Measurements from ENCODE around the gene LCN6.
A peak's percentile ranks its signal among the peaks of the same experiment; 100 is the strongest.

The LCN6 gene

DNA sequence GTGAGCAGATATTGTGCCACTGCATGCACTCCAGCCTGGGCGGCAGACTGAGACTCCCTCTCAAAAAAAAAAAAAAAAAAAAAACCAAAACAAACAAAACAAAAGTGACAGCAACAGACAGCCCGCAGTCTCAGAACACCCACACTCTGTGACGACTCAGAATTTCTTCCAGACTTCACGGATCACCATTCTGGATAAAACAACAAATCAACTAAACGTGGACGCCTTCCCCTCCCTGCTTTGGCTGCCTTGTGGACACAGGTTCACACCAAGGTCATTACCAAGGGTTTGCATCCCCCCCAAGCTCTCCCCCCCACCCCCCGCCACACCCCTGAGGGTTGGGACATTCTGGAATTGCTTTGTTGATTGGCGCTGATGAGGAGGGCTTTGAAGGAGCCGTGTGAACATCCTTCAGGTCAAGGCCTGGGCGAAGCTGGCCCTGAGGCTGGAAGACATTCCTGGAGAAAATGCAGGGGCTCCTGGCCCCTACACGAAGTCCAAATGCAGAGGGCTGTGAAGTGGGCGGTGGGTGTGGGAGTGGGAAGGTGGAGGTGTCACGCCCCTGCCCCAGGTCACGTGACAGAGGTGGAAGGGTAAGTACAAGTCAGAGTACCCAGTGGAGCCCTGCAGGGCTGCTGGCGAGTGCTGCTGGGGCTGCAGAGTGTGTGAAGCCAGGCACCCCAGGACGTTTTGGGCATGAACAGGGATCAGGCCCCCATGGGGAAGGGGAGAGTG is 15.7 kb downstream of the LCN6 start:
- no peak for DNase-seq (ENCODE audit: insufficient read length, low spot score)
- TF ChIP-seq, protein P1, sequence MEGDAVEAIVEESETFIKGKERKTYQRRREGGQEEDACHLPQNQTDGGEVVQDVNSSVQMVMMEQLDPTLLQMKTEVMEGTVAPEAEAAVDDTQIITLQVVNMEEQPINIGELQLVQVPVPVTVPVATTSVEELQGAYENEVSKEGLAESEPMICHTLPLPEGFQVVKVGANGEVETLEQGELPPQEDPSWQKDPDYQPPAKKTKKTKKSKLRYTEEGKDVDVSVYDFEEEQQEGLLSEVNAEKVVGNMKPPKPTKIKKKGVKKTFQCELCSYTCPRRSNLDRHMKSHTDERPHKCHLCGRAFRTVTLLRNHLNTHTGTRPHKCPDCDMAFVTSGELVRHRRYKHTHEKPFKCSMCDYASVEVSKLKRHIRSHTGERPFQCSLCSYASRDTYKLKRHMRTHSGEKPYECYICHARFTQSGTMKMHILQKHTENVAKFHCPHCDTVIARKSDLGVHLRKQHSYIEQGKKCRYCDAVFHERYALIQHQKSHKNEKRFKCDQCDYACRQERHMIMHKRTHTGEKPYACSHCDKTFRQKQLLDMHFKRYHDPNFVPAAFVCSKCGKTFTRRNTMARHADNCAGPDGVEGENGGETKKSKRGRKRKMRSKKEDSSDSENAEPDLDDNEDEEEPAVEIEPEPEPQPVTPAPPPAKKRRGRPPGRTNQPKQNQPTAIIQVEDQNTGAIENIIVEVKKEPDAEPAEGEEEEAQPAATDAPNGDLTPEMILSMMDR (IDR thresholded peaks at IDR 0.05; ENCODE audit: insufficient read depth, missing control alignments), result no peak
- FAIRE-seq, result no peak

DNA sequence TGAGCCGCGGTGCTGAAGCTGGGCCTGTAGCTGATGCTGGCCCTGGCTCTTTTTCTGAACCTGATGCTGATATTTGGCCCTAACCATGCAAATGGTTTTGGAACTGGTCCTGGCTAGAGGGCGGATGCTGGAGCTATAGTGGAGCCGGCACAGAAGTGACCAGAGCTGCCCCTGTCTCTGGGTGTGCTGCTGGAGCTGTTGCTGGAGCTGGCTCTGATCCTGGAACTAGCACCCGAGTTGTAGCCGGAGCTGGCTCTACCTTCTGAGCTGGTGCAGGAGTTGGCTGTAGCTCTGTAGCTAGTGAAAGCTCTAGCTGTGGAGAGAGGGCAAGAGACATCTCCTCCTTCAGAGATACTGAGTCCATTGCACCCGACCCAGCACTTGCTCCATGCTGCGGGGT is 18.4 kb downstream of the LCN6 start:
- no peak for DNase-seq (ENCODE audit: insufficient read length, low spot score)
- TF ChIP-seq, protein P1 (IDR thresholded peaks at IDR 0.05; ENCODE audit: insufficient read depth, missing control alignments), result no peak

DNA sequence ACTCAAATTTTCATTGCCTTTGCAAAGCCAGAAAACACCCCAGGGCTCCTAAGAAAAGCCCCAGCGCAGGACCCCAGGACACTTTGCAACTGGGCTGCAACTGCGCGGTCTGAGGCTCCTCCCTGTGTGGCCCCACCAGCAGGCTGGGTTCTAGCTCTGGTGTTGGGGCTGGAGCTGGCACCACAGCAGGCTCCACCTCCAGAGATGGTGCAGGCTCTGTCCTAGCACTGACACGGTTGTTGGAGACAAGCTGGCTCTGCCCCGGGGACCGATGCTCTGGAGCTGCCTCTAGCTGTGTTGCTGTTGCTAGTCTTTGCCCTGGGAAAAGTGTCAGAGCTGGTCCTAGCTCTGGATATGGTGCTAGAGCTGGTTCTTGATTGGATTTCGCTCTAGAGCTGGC is 19.2 kb downstream of the LCN6 start:
- TF ChIP-seq, protein P1 (IDR thresholded peaks at IDR 0.05; ENCODE audit: insufficient read depth, missing control alignments), result no peak
- FAIRE-seq (no peak), DNase-seq (ENCODE audit: insufficient read length, low spot score) (no peak)

More for the DNA sequence above, 18.4 kb downstream of the LCN6 start:
- FAIRE-seq, result no peak

DNA sequence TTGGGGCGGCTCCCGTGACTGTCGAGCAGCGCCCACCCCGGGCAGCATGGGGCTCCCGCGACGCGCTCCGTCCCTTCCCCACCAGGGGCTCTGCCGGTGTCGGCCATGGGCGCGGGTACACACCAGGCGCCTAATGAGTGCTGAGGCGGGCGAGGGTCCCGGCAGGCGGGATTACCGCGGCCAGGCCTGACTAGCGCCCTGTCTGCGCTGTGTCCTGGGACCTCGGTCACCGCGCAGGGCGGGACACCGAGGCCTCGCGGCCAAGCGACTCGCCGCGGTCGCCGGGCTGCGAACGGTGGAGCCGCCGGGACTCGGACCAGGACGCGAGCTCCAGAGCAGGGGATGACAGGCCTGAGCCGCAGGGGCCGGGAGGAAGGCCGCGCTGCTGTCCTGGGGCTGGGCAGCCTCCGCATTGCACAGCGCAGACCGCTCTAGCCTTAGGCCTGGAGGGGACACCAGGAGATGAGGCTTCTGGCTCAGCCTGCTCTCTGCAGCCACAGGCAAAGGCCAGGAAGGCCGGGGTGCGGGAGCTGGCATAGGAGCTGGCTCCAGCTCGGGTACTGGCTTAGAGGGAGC is 19.7 kb downstream of the LCN6 start:
- TF ChIP-seq, protein P1 (IDR thresholded peaks at IDR 0.05; ENCODE audit: insufficient read depth, missing control alignments), result no peak
- DNase-seq (ENCODE audit: insufficient read length, low spot score) (no peak), FAIRE-seq (no peak)

DNA sequence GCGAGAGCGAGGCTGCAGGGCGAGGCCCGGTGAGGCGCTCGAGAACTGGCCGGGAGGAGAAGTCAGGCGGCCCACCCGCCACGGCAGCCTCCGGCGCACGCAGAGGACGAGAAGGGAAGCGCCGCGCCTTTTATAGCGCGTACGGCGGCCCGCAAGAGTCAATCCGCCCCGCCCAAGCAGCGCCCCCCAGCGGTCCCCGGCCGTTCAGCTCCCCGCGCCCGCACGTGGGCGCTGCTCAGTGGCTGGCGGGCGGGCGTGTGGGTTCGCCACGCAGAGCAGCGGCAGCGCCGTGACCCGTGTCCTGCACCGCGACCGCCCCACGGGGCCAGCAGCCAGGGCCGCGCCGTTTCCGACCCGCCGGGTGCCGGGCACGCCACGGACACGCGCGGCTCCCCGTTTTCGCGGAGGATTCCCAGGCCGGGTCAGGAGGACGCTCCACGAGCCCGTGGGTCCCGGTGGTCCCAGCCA is 20.2 kb downstream of the LCN6 start:
- DNase-seq (ENCODE audit: insufficient read length, low spot score), result peak; percentile 95
- TF ChIP-seq, protein P1 (IDR thresholded peaks at IDR 0.05; ENCODE audit: insufficient read depth, missing control alignments), result peak; percentile 77
- no peak for FAIRE-seq

DNA sequence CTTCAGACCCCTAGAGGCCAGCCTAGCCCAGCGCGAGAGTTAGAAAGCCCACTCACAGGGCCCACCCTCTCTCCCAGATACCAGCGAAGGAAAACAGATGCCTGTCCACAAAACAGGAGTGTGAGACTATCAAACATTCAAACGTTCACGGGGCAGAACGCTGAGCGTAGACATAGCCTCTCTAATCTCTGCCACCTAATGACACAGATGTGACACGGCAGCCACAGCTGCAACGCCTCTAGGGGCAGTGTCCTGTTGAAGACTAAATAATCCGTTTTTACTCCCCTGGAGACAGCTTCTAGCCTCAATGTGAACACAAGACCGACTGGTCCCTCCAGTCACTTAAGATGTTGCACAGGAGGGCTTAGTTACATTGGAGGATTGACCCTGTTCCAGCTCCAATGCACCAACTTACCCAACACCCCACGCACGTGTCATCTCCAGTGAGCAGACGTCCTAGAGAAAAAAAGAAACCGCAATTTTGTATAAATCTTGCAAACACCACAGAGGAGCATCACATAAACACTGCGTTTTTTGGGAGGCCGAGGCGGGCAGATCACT is 21.6 kb downstream of the LCN6 start:
- TF ChIP-seq, protein P1 (IDR thresholded peaks at IDR 0.05; ENCODE audit: insufficient read depth, missing control alignments), result peak; percentile 25
- DNase-seq (ENCODE audit: insufficient read length, low spot score) (no peak), FAIRE-seq (no peak)

DNA sequence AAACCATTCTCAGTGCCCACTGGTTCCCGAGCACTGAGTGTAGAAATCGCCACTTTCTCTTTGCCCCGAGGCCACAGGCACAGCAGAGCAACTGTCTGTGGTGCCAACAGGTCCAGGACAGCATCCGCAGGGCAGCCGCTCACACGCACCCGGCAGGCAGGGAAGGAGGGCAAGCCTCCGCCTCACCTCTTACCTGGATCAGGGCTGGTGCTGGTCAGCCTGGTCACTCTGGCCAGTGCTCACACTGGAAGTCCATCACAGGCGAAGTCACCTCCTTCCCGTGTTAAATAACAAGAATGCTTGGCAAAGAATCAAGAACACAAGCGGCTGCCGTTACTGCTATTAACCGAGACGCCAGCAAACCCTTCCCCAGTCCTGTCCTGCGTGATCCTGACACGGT is 22.2 kb downstream of the LCN6 start:
- FAIRE-seq (no peak), DNase-seq (ENCODE audit: insufficient read length, low spot score) (no peak)

More for the DNA sequence above, 22.2 kb downstream of the LCN6 start:
- TF ChIP-seq, protein P1 (IDR thresholded peaks at IDR 0.05; ENCODE audit: insufficient read depth, missing control alignments), result no peak

All from D721Med (cell line).